ENCODE data around the gene GAP43.

GAP43 gene

GRCh38 chr3:115681736-115682135 is 58.4 kb downstream of the GAP43 start:
- Histone ChIP-seq H2AFZ (ENCODE audit: low read depth, low read length) (no peak overlapping the region), H3K36me3 (ENCODE audit: insufficient read depth, low read length) (peaks cover 15% of the 10 kb centered on the region), H3K4me1 (ENCODE audit: insufficient read depth, low read length) (no peaks in the 10 kb centered on the region), H3K27me3 (ENCODE audit: insufficient read depth, low read length) (no peaks in the 10 kb centered on the region), H3K4me3 (ENCODE audit: low read length) (no peak overlapping the region), H3K9me3 (ENCODE audit: low read length) (peaks cover 5% of the 10 kb centered on the region)

DNA sequence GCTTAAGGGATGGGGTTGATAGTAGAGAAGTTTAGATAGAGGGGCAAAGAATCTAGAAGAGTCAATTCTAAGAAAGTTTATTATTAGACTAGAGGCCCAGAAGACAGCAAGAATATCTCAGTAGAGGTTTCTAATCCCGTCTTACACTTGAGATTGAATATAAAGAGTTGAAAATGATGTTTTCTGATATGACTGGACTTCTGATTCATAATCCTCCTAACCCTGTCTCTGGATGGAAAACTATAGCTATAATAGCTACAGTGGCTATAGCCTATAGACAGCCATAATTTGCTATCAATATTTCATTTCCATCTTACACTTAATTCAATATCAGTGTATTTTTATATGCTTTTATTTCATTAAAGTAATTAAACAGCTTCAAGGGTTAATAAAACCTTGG is 60.0 kb downstream of the GAP43 start:
- Histone ChIP-seq H3K9me3 (ENCODE audit: low read length) (peaks cover 3% of the 10 kb centered on the region), H3K4me1 (ENCODE audit: insufficient read depth, low read length) (no peaks in the 10 kb centered on the region), H3K27me3 (ENCODE audit: insufficient read depth, low read length) (no peaks in the 10 kb centered on the region)

DNA sequence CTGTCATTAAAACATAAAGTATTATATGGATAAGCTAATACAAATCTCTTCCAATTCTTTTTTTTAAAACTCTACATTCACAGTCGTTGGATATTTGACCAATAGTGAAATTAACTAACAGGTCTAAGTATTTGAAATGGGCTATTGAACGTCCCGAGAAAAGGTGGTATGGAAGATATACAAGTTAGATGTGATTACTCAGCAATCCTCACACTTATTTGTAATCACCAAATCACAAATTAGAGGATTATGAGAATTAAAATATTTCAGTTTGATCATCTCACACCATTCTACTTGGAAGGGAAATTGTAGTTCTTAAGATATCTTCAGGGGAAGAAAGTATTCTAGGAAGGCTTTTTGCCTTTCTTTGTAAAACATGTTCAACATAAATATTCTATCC is 60.5 kb downstream of the GAP43 start:
- no peak overlapping the region for H3K4me3 ChIP-seq (ENCODE audit: low read length)
- H3K4me1 ChIP-seq (ENCODE audit: insufficient read depth, low read length) = no peaks in the 10 kb centered on the region
- H3K9me3 ChIP-seq (ENCODE audit: low read length) = peaks cover 2% of the 10 kb centered on the region
- peaks cover 11% of the 10 kb centered on the region for H3K36me3 ChIP-seq (ENCODE audit: insufficient read depth, low read length)
- H3K27me3 ChIP-seq (ENCODE audit: insufficient read depth, low read length) = no peaks in the 10 kb centered on the region
- no peak overlapping the region for H2AFZ ChIP-seq (ENCODE audit: low read depth, low read length)

More for the DNA sequence above, 60.0 kb downstream of the GAP43 start:
- no peak overlapping the region for H2AFZ ChIP-seq (ENCODE audit: low read depth, low read length)
- H3K36me3 ChIP-seq (ENCODE audit: insufficient read depth, low read length) = peaks cover 9% of the 10 kb centered on the region
- no peak overlapping the region for H3K4me3 ChIP-seq (ENCODE audit: low read length)

DNA sequence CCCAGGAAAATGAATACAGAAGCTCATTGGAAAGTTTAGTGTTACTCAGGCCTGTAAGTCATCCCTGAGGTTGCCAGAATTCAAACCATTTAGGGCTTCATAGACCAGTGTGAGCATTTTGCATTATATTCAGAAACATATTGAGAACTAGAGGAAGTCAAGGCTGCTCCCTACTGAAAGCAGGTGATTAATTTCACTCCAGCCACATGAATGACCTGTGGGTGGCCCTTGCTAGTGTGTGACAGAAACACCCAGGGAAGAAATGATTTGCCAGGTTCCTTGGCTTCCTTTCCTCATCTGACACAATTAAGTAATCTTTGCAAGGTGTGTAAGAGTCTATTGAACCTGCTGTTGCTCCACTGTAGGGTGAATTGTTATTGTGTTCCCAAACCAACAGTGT is 61.8 kb downstream of the GAP43 start:
- Histone ChIP-seq H3K4me3 (ENCODE audit: low read length) (no peak overlapping the region), H3K9me3 (ENCODE audit: low read length) (peaks cover 2% of the 10 kb centered on the region), H3K36me3 (ENCODE audit: insufficient read depth, low read length) (peaks cover 9% of the 10 kb centered on the region), H2AFZ (ENCODE audit: low read depth, low read length) (no peak overlapping the region), H3K27me3 (ENCODE audit: insufficient read depth, low read length) (no peaks in the 10 kb centered on the region), H3K4me1 (ENCODE audit: insufficient read depth, low read length) (no peaks in the 10 kb centered on the region)

GRCh38 chr3:115687721-115688120 is 64.4 kb downstream of the GAP43 start:
- H2AFZ ChIP-seq (ENCODE audit: low read depth, low read length) = no peak overlapping the region
- peaks cover 2% of the 10 kb centered on the region for H3K9me3 ChIP-seq (ENCODE audit: low read length)
- no peaks in the 10 kb centered on the region for H3K27me3 ChIP-seq (ENCODE audit: insufficient read depth, low read length)
- peaks cover 7% of the 10 kb centered on the region for H3K36me3 ChIP-seq (ENCODE audit: insufficient read depth, low read length)
- H3K4me3 ChIP-seq (ENCODE audit: low read length) = no peak overlapping the region
- H3K4me1 ChIP-seq (ENCODE audit: insufficient read depth, low read length) = peaks cover 3% of the 10 kb centered on the region

GRCh38 chr3:115688418-115688817 is 65.1 kb downstream of the GAP43 start:
- peaks cover 7% of the 10 kb centered on the region for H3K36me3 ChIP-seq (ENCODE audit: insufficient read depth, low read length)
- H3K4me3 ChIP-seq (ENCODE audit: low read length) = no peak overlapping the region
- H3K9me3 ChIP-seq (ENCODE audit: low read length) = peaks cover 2% of the 10 kb centered on the region
- peaks cover 3% of the 10 kb centered on the region for H3K4me1 ChIP-seq (ENCODE audit: insufficient read depth, low read length)
- H3K27me3 ChIP-seq (ENCODE audit: insufficient read depth, low read length) = no peaks in the 10 kb centered on the region
- H2AFZ ChIP-seq (ENCODE audit: low read depth, low read length) = no peak overlapping the region

DNA sequence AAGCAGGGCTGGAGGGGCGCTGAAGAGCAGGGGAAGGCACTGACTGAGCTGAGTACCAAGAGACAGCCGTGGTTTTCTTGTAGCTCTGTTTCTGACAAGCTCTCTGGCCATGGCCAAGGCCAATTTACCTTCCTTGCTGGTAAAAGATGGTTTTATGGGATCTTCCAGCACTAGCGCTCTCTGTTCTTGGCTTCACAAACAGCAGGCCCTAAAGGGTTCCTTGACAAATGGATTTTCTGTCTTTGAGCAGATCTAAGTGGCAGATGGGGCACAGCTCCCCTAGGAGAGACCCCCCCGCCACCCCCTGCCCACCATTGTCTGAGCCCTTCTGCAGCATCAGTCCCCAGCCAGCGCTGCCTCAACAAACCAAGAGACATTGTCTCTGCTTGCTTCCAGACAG is 66.6 kb downstream of the GAP43 start:
- peaks cover 2% of the 10 kb centered on the region for H3K9me3 ChIP-seq (ENCODE audit: low read length)
- H3K36me3 ChIP-seq (ENCODE audit: insufficient read depth, low read length) = peaks cover 7% of the 10 kb centered on the region
- H3K4me3 ChIP-seq (ENCODE audit: low read length) = no peak overlapping the region
- H3K27me3 ChIP-seq (ENCODE audit: insufficient read depth, low read length) = no peaks in the 10 kb centered on the region
- H2AFZ ChIP-seq (ENCODE audit: low read depth, low read length) = no peak overlapping the region
- H3K4me1 ChIP-seq (ENCODE audit: insufficient read depth, low read length) = peaks cover 10% of the 10 kb centered on the region

GRCh38 chr3:115691964-115692363 is 68.7 kb downstream of the GAP43 start:
- Histone ChIP-seq H3K4me1 (ENCODE audit: insufficient read depth, low read length) (peaks cover 10% of the 10 kb centered on the region), H3K4me3 (ENCODE audit: low read length) (no peak overlapping the region), H3K36me3 (ENCODE audit: insufficient read depth, low read length) (peaks cover 7% of the 10 kb centered on the region), H3K9me3 (ENCODE audit: low read length) (peaks cover 2% of the 10 kb centered on the region), H2AFZ (ENCODE audit: low read depth, low read length) (no peak overlapping the region), H3K27me3 (ENCODE audit: insufficient read depth, low read length) (no peaks in the 10 kb centered on the region)

DNA sequence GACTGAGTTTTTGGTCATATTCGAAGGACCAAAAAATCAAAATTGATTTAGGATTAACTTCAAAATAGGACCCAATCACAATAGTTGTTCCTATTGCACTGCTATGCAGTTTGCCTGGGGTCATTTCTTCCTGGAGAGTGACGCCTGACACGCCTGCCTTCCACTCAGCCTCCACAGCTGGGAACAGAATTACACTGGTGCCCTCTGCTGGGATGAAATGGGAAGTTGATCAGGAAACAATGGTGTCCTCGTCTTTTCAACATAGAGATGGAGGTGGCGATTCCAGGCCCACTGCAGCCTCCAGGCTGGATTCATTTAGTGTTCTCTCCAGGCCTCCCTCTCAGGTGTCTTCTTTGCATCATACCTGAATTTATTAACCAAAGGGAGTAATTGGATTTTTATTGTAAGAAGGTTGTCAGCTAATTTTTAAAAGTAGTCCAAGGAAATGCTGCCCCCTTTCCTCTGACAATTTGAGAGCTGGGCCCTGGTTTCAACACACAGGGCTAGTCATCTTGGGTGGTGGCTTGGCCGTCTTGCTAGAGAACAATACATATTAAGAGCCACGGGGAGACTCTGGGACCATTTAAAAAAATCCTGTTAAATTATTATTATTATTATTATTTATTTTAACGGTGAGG is 69.7 kb downstream of the GAP43 start:
- H3K36me3 ChIP-seq (ENCODE audit: insufficient read depth, low read length) = peaks cover 7% of the 10 kb centered on the region
- H3K4me1 ChIP-seq (ENCODE audit: insufficient read depth, low read length) = peaks cover 10% of the 10 kb centered on the region
- H3K4me3 ChIP-seq (ENCODE audit: low read length) = peak overlapping the region; percentile 2
- no peak overlapping the region for H2AFZ ChIP-seq (ENCODE audit: low read depth, low read length)
- peaks cover 2% of the 10 kb centered on the region for H3K9me3 ChIP-seq (ENCODE audit: low read length)
- no peaks in the 10 kb centered on the region for H3K27me3 ChIP-seq (ENCODE audit: insufficient read depth, low read length)

DNA sequence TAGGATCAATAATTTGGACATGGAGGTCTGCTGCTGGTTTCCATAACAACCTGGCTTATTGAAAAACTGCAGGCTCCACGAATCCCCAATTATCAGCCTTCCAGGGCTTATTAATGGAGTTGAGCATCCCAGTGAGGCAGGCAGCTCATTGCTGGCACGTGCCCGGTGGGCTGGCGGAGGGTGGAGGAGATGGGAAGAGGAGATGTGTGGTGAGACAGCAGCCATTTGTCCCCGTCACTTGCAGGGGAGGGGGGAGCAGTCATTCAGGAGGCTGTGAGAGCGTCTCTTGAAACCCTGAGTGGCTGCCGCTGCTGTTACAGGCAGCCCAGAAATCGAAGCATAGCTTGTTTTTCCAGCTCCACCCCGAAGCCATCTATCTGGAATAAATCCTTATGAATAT is 70.6 kb downstream of the GAP43 start:
- Histone ChIP-seq H3K36me3 (ENCODE audit: insufficient read depth, low read length) (peaks cover 2% of the 10 kb centered on the region), H2AFZ (ENCODE audit: low read depth, low read length) (no peak overlapping the region), H3K9me3 (ENCODE audit: low read length) (peaks cover 2% of the 10 kb centered on the region), H3K4me1 (ENCODE audit: insufficient read depth, low read length) (peaks cover 15% of the 10 kb centered on the region), H3K27me3 (ENCODE audit: insufficient read depth, low read length) (no peaks in the 10 kb centered on the region), H3K4me3 (ENCODE audit: low read length) (no peak overlapping the region)

GRCh38 chr3:115695090-115695489 is 71.8 kb downstream of the GAP43 start:
- no peaks in the 10 kb centered on the region for H3K9me3 ChIP-seq (ENCODE audit: low read length)
- H3K4me1 ChIP-seq (ENCODE audit: insufficient read depth, low read length) = peaks cover 27% of the 10 kb centered on the region
- H3K27me3 ChIP-seq (ENCODE audit: insufficient read depth, low read length) = no peaks in the 10 kb centered on the region
- no peak overlapping the region for H2AFZ ChIP-seq (ENCODE audit: low read depth, low read length)
- no peak overlapping the region for H3K4me3 ChIP-seq (ENCODE audit: low read length)
- H3K36me3 ChIP-seq (ENCODE audit: insufficient read depth, low read length) = no peaks in the 10 kb centered on the region

- no peaks in the 10 kb centered on the region for H3K27me3 ChIP-seq (ENCODE audit: insufficient read depth, low read length)
- no peak overlapping the region for H3K4me3 ChIP-seq (ENCODE audit: low read length)
- H3K4me1 ChIP-seq (ENCODE audit: insufficient read depth, low read length) = peaks cover 27% of the 10 kb centered on the region
- no peak overlapping the region for H2AFZ ChIP-seq (ENCODE audit: low read depth, low read length)
- H3K9me3 ChIP-seq (ENCODE audit: low read length) = no peaks in the 10 kb centered on the region
- H3K36me3 ChIP-seq (ENCODE audit: insufficient read depth, low read length) = no peaks in the 10 kb centered on the region
These were observed 74.1 kb downstream of the GAP43 start for GRCh38 chr3:115697263-115698053.

- Histone ChIP-seq H3K36me3 (ENCODE audit: insufficient read depth, low read length) (no peaks in the 10 kb centered on the region), H3K27me3 (ENCODE audit: insufficient read depth, low read length) (no peaks in the 10 kb centered on the region), H3K4me1 (ENCODE audit: insufficient read depth, low read length) (peaks cover 22% of the 10 kb centered on the region), H3K4me3 (ENCODE audit: low read length) (no peak overlapping the region), H2AFZ (ENCODE audit: low read depth, low read length) (no peak overlapping the region), H3K9me3 (ENCODE audit: low read length) (no peaks in the 10 kb centered on the region)
These were observed 75.7 kb downstream of the GAP43 start for GRCh38 chr3:115698851-115699591.

Data from neuron (in vitro differentiated cells).